HAP-1 (cell line): ENCODE measurements around the gene TEX261.

Experiments
- DNase-seq, 2 experiments: peaks; one replicate each; pipeline ENCODE4 v3.0.0-alpha.2; 2016 to 2020; ENCODE audit warnings: low spot score in 2 of 2
- H3K27me3 ChIP-seq: fragments of 250-450 bp; sonication (Bioruptor Pico); 2 replicates; pipeline ENCODE4 v1.5.1; 2020; ENCODE audit warnings: low read depth, mild to moderate bottlenecking, moderate library complexity
- H3K36me3 ChIP-seq: fragments of 250-450 bp; sonication (Bioruptor Pico); replicated peaks from 2 replicates; pipeline ENCODE4 v1.5.1; 2020; ENCODE audit warnings: mild to moderate bottlenecking
- H3K4me1 ChIP-seq: fragments of 250-450 bp; sonication (Bioruptor Pico); 2 replicates; pipeline ENCODE4 v1.5.1; 2020; ENCODE audit warnings: mild to moderate bottlenecking
- H3K4me3 ChIP-seq: fragments of 250-450 bp; sonication (Bioruptor Pico); 2 replicates; pipeline ENCODE4 v1.5.1; 2020; ENCODE audit warnings: mild to moderate bottlenecking, moderate library complexity
- H3K9me3 ChIP-seq: fragments of 250-450 bp; sonication (Bioruptor Pico); 2 replicates; pipeline ENCODE4 v1.5.1; 2020; ENCODE audit warnings: mild to moderate bottlenecking, moderate library complexity
- in situ Hi-C: fragments of 300-500 bp; cut with MboI; formaldehyde crosslinking; loops from 3 replicates; pipeline ENCODE4 v1.14.3; 2020; ENCODE audit warnings: low sequenced_read_pairs, inconsistent platforms, mixed read lengths

Gene TEX261

DNA sequence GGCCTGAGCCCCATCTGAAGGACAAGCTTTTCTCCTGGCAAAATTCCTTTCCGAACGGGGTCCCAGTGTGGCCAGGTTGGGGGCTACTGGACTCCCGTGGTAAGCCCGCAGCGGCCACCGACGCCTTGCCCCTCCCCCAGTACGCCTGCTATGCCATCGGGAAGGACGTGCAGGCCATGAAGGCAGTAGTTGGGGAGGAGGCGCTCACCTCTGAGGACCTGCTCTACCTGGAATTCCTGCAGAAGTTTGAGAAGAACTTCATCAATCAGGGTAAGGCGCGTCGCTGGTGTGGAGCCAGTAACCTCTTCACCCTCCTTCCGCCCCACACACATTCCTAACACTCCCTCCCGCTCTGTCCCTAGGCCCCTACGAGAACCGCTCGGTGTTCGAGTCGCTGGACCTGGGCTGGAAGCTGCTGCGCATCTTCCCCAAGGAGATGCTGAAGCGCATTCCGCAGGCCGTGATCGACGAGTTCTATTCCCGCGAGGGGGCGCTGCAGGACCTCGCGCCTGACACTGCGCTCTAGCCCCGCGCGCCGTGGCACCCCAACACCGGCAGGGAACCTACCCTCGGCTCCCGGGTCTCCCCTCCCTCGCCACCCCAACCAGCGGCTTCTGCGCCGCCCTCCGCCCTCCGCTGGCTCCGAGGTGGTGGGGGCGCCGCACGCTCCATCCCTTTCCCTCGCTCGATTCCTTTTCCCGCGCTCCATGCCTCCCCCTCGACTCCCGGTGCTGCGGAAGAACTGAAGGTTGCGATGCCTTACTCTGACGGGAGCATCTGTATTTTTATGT lies 29.9 kb downstream of the TEX261 start:
- DNase-seq = peak; percentile 17 to 82
- Histone ChIP-seq H3K4me3 (peak overlapping the region; percentile 37), H3K27me3 (no peaks in the 10 kb centered on the region; the same call in 1 of the 2 replicates), H3K36me3 (no peaks in the 10 kb centered on the region), H3K9me3 (no peaks in the 10 kb centered on the region), H3K4me1 (no peaks in the 10 kb centered on the region)
- in situ Hi-C loops = no loop called here

DNA sequence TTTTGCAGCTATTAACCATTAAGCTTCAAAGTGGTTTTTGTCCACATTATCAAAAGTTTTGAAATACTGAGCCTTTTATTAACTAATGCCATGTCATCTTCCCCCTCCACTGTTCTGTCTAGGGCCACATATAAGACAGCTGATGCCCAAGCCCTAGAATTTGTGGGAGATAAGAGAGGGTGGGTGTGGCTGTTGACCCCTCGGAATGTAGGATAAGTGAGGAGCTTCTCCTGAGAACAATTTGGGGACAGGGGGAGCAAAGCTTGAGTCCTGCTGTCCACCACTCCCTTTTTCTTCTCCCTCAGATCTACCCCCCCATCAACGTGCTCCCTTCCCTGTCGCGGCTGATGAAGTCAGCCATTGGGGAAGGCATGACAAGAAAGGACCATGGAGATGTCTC lies 30.5 kb downstream of the TEX261 start:
- in situ Hi-C loops = no loop called here
- DNase-seq = no peak
- no peaks in the 10 kb centered on the region for H3K9me3 ChIP-seq
- no peaks in the 10 kb centered on the region for H3K36me3 ChIP-seq
- H3K27me3 ChIP-seq = no peaks in the 10 kb centered on the region; the same call in 1 of the 2 replicates
- H3K4me3 ChIP-seq = no peak overlapping the region
- H3K4me1 ChIP-seq = no peaks in the 10 kb centered on the region

DNA sequence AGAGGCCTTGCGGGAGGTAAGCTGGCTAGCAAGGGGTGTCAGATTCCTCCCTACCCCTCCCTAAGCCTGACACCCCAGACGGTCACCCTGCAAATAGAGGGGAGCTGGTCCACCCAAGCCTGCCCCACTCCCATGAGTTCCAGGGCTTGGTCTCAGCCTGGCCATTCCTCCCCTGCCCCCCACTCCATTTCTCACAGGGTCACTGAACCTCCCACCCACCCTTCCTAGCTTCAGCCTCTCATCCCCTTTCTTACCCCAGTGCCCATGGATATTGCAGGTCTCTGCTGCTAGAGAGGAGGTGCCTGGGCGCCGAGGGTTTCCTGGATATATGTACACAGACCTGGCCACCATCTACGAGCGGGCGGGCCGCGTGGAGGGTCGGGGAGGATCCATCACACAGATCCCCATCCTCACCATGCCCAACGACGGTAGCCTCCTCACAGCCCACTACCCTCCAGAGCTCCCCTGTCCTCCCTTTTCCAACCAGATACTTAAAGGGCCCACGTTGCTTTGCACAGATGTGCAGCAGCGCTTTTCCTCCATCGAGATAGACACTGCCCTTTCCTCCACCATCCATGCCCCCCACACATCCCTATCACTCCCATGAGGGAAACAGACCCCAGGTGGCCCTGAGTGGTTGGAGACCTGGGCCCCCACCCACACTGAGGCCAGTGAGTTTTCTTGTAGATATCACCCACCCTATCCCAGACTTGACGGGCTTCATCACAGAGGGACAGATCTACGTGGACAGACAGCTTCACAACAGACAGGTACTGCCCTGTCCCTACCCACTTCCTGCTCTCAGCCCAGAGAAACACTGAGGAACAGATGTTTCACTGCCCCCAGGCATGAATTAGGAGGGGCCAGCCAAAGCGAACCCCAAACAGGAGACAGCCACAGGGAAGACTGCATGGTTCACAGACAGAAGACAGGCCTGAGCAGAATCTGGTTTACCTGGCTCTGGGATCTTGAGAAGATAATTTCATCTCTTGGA lies 31.5 kb downstream of the TEX261 start:
- H3K27me3 ChIP-seq = no peaks in the 10 kb centered on the region; the same call in 1 of the 2 replicates
- in situ Hi-C loops = no loop called here
- DNase-seq = no peak
- H3K9me3 ChIP-seq = no peaks in the 10 kb centered on the region
- no peak overlapping the region for H3K4me3 ChIP-seq
- H3K36me3 ChIP-seq = no peaks in the 10 kb centered on the region
- H3K4me1 ChIP-seq = no peaks in the 10 kb centered on the region

DNA sequence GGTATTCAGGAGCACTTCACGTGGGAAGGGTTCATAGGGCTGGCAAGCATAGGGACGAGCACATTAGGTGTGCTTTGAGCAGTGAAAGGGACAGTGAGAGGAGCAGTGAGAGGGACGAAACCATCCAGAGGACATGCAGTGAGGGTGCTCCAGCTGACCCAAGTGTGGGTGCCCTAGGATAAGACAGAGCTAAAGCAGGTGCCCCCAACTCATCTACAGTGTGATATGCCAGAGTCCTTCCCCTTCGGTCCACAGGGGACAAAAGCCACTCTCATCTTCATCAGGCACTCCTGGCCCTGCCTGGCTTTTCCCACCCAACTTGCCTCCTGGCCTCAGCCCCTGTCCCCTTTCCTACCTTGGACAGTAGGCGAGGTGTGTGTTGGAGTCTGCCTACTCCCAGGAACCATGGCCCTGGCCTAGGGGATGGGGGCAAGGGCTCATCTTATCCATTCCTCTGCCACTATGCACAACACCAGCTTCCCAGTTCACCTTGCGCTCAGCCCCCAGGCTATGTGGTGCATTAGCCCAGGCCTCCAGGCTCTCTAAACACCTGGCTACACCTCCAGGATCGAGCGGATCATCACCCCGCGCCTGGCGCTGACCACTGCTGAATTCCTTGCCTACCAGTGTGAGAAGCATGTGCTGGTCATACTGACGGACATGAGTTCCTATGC lies 32.3 kb downstream of the TEX261 start:
- Histone ChIP-seq H3K4me1 (no peaks in the 10 kb centered on the region), H3K9me3 (no peaks in the 10 kb centered on the region), H3K4me3 (no peak overlapping the region), H3K27me3 (no peaks in the 10 kb centered on the region), H3K36me3 (no peaks in the 10 kb centered on the region)
- no peak for DNase-seq
- in situ Hi-C loops = no loop called here

DNA sequence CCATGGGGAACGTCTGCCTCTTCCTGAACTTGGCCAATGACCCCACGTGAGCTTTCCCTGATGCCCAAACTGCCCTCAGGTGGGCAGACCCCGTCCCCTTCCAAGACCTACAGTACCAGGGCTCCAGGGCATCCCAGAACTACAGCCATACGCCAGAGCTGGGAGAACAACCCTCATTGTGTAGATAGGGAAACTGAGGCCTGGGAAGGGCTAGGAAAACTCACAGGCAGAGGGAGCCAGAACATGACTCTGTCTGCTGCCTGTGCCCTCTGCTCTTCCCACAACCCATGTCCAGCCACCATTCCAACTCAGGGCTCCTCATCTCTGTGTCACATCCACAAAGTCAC lies 33.1 kb downstream of the TEX261 start:
- in situ Hi-C loops = no loop called here
- Histone ChIP-seq H3K36me3 (no peaks in the 10 kb centered on the region), H3K27me3 (no peaks in the 10 kb centered on the region), H3K4me3 (no peak overlapping the region), H3K9me3 (no peaks in the 10 kb centered on the region), H3K4me1 (no peaks in the 10 kb centered on the region)
- no peak for DNase-seq

DNA sequence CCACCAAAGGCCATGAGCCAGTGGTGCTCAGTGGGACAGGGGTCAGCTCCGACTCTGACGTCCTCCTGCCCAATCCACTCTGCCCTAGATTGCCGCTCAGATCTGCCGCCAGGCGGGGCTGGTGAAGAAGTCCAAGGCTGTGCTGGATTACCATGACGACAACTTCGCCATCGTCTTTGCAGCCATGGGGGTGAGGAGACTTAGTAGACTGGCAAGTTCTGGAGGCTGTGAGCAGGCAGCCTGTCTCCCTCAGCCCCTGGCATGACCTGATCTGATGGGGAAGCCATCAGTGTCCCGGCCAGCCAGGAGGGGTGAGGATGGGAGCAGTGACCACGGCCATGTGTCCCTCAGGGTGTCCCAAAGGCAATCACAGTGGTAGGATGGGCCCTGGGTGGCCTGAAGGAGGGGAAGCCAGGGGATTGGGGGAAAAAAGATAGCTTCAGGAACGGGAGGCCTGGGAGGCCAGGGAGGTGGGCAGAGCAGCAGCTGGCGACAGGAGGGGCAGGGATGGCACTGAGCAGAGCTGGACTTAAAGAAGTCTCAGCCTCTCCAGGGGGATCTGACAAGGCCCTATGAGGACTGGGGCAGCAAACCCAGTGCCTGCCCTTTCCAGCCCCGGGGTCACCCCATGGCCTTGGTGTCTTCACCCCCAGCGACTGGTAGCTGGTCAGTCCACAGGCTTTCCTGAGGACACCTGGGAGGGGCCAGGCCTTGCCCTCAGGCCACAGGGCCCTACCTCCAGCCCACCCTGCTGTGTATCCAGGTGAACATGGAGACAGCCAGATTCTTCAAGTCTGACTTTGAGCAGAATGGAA lies 33.6 kb downstream of the TEX261 start:
- Histone ChIP-seq H3K9me3 (no peaks in the 10 kb centered on the region), H3K4me1 (no peaks in the 10 kb centered on the region), H3K27me3 (peaks cover 2% of the 10 kb centered on the region; the same call in 1 of the 2 replicates), H3K4me3 (no peak overlapping the region), H3K36me3 (no peaks in the 10 kb centered on the region)
- in situ Hi-C loops = no loop called here
- DNase-seq = no peak

DNA sequence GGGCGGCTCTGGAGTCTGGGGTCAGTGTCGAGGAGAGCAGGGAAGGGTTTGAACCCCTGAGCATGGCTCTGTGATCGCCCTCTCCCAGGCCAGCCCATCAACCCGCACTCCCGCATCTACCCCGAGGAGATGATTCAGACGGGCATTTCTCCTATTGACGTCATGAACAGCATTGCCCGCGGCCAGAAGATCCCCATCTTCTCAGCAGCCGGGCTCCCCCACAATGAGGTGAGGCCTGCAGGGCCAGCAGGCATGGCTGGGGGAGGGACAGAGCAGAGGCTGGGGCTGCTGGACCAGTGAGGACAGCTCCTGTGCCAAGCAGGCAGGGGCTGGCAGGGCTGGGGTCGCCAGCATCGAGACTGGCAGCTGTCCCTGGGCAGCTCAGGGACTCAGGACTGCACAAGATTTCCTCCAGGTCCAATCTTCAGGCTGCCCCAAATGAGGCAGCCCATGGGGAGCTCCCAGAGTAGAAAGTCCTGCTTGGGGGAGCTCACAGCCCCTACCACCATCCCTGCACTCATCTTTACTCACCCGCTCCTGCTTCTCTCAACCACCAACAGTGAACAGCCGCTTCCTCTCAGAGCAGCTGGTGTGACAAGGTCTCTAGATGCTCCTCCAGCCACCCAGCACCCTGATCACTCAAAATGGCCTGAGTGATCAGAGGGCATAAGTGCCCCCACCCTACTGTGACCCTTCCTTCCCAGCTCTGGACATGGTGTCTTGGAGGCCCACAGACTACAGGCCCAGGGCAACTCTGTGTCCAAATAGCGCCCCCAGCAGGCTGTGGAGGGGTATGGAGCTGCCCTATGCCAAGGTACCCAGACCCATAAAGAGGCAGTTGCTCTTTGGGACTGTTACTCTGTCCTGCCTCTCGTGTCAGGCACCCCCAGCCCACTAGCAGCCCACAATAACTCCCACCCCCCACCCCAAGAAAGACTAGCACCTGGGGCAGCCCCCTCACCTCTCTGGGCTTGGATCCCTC lies 34.5 kb downstream of the TEX261 start:
- no peaks in the 10 kb centered on the region for H3K9me3 ChIP-seq
- H3K27me3 ChIP-seq = peaks cover 3% of the 10 kb centered on the region; the same call in 1 of the 2 replicates
- H3K36me3 ChIP-seq = no peaks in the 10 kb centered on the region
- no peak for DNase-seq
- no peak overlapping the region for H3K4me3 ChIP-seq
- no peaks in the 10 kb centered on the region for H3K4me1 ChIP-seq
- in situ Hi-C loops = no loop called here

DNA sequence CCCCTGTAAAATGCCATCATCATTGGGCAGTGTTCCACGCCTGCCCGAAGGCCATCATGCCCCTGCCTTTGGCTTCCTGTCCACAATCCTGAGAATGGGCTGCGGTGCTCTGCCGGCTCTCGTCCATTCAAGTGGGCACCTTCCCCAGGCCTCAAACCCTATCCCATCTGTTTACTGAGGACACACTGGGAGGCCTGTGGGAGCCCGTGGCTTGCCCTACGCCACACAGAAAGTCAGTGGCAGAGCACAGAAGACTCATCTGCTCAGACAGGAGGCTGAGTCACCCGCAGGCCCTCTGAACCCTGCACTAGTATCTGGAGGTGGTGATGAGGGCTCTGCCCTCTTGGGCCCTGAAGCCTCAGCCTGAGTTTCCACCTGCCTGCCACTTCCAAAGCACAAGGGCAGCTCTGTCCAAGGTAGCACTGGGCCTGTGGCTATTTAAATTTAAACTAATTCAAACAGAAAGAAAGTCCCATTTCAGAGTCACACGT lies 35.4 kb downstream of the TEX261 start:
- Histone ChIP-seq H3K9me3 (no peaks in the 10 kb centered on the region), H3K27me3 (peaks cover 5% of the 10 kb centered on the region; the same call in 1 of the 2 replicates), H3K36me3 (no peaks in the 10 kb centered on the region), H3K4me3 (no peak overlapping the region), H3K4me1 (no peaks in the 10 kb centered on the region)
- in situ Hi-C loops = no loop called here
- DNase-seq = no peak

DNA sequence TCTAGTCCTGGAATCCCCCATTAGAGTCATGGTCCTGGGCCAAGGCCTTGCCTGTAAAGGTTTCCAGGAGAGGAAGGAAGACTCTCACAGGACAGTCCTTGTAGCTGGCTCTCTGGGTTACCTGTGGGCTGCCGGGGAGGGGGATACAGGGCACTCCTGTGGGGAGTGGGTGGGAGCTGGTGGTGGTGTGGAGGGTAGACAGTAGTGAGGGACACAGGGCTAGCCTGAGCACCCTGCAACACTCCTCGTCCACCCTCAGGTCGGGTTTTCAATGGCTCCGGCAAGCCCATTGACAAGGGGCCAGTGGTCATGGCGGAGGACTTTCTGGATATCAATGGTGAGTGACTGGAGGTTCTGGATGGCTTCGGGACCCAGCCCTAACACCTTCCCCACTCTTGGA lies 35.9 kb downstream of the TEX261 start:
- Histone ChIP-seq H3K27me3 (peaks cover 10% of the 10 kb centered on the region), H3K9me3 (no peaks in the 10 kb centered on the region), H3K36me3 (no peaks in the 10 kb centered on the region), H3K4me3 (no peak overlapping the region), H3K4me1 (no peaks in the 10 kb centered on the region)
- no peak for DNase-seq
- in situ Hi-C loops = no loop called here

DNA sequence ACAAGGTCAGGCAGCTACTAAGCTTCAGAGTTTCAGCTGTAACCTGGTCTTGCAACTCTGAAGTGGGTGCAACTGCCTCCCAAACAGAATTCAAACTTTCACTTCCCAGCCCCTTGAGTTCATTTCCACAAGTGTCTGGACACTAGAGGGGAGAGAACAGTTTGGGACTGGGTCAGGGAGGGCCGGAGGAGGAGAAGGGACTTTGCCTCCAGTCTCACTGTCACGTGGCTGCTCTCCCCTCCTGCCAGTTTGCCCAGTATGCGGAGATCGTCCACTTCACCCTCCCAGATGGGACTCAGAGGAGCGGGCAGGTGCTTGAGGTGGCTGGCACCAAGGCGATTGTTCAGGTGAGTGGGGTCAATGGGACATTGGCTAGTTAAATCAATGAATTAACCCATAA lies 36.9 kb downstream of the TEX261 start:
- Histone ChIP-seq H3K9me3 (no peaks in the 10 kb centered on the region), H3K4me3 (no peak overlapping the region), H3K27me3 (peaks cover 17% of the 10 kb centered on the region), H3K4me1 (no peaks in the 10 kb centered on the region), H3K36me3 (no peaks in the 10 kb centered on the region)
- DNase-seq = no peak
- in situ Hi-C loops = no loop called here

DNA sequence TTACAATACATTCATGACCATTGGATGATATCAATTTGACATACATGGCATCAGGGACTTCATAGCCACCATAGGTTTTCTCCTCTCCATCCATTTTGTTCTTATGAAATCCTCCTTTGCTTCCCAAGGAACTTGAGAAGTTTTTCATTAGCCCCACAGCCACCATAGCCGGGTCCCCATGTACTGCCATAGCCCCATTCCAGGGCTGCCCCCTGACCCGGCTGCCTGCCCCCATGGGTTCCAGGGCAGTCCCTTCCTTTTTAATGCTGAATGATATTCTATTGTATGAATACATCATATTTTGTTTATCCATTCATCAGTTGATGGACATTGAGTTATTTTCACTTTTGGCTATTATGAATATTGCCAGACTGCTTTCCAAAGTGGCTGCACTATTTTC lies 38.5 kb downstream of the TEX261 start:
- Histone ChIP-seq H3K27me3 (peaks cover 17% of the 10 kb centered on the region), H3K4me1 (no peaks in the 10 kb centered on the region), H3K36me3 (no peaks in the 10 kb centered on the region), H3K9me3 (no peaks in the 10 kb centered on the region), H3K4me3 (no peak overlapping the region)
- in situ Hi-C loops = no loop called here
- DNase-seq = no peak

DNA sequence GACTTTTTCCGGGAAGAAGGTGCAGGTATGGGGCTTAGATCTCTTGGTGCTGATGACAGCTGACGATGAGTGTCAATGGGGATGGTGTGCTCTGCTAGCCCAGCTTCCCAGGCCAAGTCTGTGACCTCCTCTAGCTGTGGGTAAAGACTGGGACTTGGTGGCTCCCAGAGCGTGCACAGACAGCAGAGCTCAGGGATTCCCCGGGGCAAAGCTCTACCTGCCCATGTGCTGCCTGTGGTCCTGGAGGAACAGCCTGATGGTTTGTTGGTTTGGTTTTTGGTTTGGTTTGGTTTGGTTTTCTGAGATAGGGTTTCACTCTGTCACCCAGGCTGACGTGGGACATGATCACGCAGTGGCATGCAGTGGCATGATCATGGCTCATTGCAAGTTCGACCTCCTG lies 39.8 kb downstream of the TEX261 start:
- DNase-seq = peak in 1 of 2 experiments; percentile 4
- no peaks in the 10 kb centered on the region for H3K4me1 ChIP-seq
- no peaks in the 10 kb centered on the region for H3K9me3 ChIP-seq
- H3K27me3 ChIP-seq = peaks cover 17% of the 10 kb centered on the region
- no peaks in the 10 kb centered on the region for H3K36me3 ChIP-seq
- in situ Hi-C loops = no loop called here
- H3K4me3 ChIP-seq = no peak overlapping the region
